ENCODE data around the gene AMOT.
"Not testable (repeated sequence)": the region's sequence is repeated elsewhere in the genome, so short reads cannot be mapped to it uniquely, and the experiment has no call there.

The AMOT gene

GRCh38 chrX:112840382-112841113 lies at the start of gene AMOT:
TSS of gene AMOT (minus strand) at chrX:112840831. CDS start at chrX:112823126, 17,705 bp downstream.
- peak; percentile 4 to 47 for DNase-seq (ENCODE audit: low read depth in 2 of 2)

GRCh38 chrX:112889400-112889799 lies 48.8 kb upstream of the AMOT start:
- DNase-seq (ENCODE audit: low read depth in 2 of 2): no peak

- DNase-seq (ENCODE audit: low read depth in 2 of 2): no peak
Measured at GRCh38 chrX:112888916-112889315, 48.3 kb upstream of the AMOT start.

GRCh38 chrX:112877771-112878173 lies 37.1 kb upstream of the AMOT start:
- no peak for DNase-seq (ENCODE audit: low read depth in 2 of 2)

GRCh38 chrX:112874614-112875013 lies 34.0 kb upstream of the AMOT start:
- DNase-seq (ENCODE audit: low read depth in 2 of 2): no peak

GRCh38 chrX:112874175-112874574 lies 33.5 kb upstream of the AMOT start:
- DNase-seq (ENCODE audit: low read depth in 2 of 2): no peak

GRCh38 chrX:112868586-112868985 lies 28.0 kb upstream of the AMOT start:
- DNase-seq (ENCODE audit: low read depth in 2 of 2): no peak

- DNase-seq (ENCODE audit: low read depth in 2 of 2): no peak
Measured at GRCh38 chrX:112867570-112867969, 26.9 kb upstream of the AMOT start.

GRCh38 chrX:112866175-112866574 lies 25.5 kb upstream of the AMOT start:
- DNase-seq (ENCODE audit: low read depth in 2 of 2): no peak

GRCh38 chrX:112865464-112866025 lies 24.9 kb upstream of the AMOT start:
- no peak for DNase-seq (ENCODE audit: low read depth in 2 of 2)

GRCh38 chrX:112863850-112864249 lies 23.2 kb upstream of the AMOT start:
- no peak for DNase-seq (ENCODE audit: low read depth in 2 of 2)

- DNase-seq (ENCODE audit: low read depth in 2 of 2): no peak
Measured at GRCh38 chrX:112857478-112857878, 16.8 kb upstream of the AMOT start.

- DNase-seq (ENCODE audit: low read depth in 2 of 2): not testable (repeated sequence)
Measured at GRCh38 chrX:112854901-112855300, 14.3 kb upstream of the AMOT start.

GRCh38 chrX:112852851-112853250 lies 12.2 kb upstream of the AMOT start:
- DNase-seq (ENCODE audit: low read depth in 2 of 2): no peak

- no peak for DNase-seq (ENCODE audit: low read depth in 2 of 2)
Measured at GRCh38 chrX:112851806-112852205, 11.2 kb upstream of the AMOT start.

- no peak for DNase-seq (ENCODE audit: low read depth in 2 of 2)
Measured at GRCh38 chrX:112851161-112851779, 10.6 kb upstream of the AMOT start.

GRCh38 chrX:112849016-112849415 lies 8.4 kb upstream of the AMOT start:
- no peak for DNase-seq (ENCODE audit: low read depth in 2 of 2)

- no peak for DNase-seq (ENCODE audit: low read depth in 2 of 2)
Measured at GRCh38 chrX:112846782-112847181, 6.2 kb upstream of the AMOT start.

- no peak for DNase-seq (ENCODE audit: low read depth in 2 of 2)
Measured at GRCh38 chrX:112846187-112846586, 5.6 kb upstream of the AMOT start.

GRCh38 chrX:112844250-112844649 lies 3.6 kb upstream of the AMOT start:
- no peak for DNase-seq (ENCODE audit: low read depth in 2 of 2)

GRCh38 chrX:112841820-112842157 lies 1.2 kb upstream of the AMOT start:
- no peak for DNase-seq (ENCODE audit: low read depth in 2 of 2)

- DNase-seq (ENCODE audit: low read depth in 2 of 2): peak; percentile 38 to 63
Measured at GRCh38 chrX:112841114-112841819, 636 bp upstream of the AMOT start.

GRCh38 chrX:112839856-112840255 lies 775 bp downstream of the AMOT start:
- no peak for DNase-seq (ENCODE audit: low read depth in 2 of 2)
